Activated CD4-positive, alpha-beta T cell treated with anti-CD3 and anti-CD28 coated beads, Interleukin-2, Interleukin-4, amounts not matched to agents 100 ng/mL and 50 ng/mL, durations not matched to agents 16 hours and 8 hours (primary cell): ENCODE results near the gene CARD11.
"Not testable (repeated sequence)": the region's sequence is repeated elsewhere in the genome, so short reads cannot be mapped to it uniquely, and the experiment has no call there.

Source experiments
- DNase-seq: peaks from one replicate; pipeline ENCODE4 v3.0.0-alpha.2; 2020; ENCODE audit warnings: low spot score

Gene CARD11

DNA sequence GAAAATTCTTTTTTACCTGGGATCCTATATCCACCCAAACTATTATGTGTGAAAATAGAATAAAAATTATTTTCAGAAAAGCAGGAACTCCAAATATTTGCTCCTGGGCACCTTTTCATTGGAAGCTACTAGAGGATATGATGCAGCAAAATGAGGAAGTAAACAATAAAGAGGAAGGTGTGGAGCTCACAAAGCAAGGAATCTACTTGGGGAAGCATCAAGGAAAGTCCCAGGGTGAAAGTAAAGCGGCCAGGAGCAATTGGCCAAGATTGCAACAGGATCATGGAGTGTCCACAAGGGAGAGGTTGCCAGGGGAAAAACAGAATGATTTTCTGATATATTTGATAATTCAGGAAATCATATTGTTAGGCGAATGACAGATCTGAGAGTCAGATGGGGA lies 80.8 kb downstream of the CARD11 start:
- no peak for DNase-seq

GRCh38 chr7:2959828-2960599 lies 83.7 kb downstream of the CARD11 start:
- no peak for DNase-seq

- DNase-seq = no peak
Observed at GRCh38 chr7:2959103-2959680, 84.5 kb downstream of the CARD11 start.

- DNase-seq = no peak
Observed at GRCh38 chr7:2958416-2959102, 85.1 kb downstream of the CARD11 start.

- not testable (repeated sequence) for DNase-seq
Observed at GRCh38 chr7:2957369-2957727, 86.3 kb downstream of the CARD11 start.

- peak; percentile 76 for DNase-seq
Observed at GRCh38 chr7:2956526-2957368, 86.9 kb downstream of the CARD11 start.

DNA sequence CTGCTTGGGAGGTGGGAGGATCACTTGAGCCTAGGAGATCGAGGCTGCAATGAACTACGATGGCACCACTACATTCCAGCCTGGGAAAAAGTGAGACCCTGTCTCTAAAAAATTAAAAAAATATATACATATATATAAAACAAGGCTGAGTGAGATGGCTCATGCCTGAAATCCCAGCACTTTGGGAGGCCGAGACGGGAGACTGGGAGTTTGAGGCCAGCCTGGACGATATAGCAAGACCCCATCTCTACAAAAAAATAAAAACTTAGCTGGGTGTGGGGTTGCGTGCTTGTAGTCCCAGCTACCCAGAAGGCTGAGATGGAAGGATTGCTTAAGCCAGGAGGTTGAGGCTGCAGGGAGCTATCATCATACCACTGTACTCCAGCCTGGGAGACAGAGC lies 87.6 kb downstream of the CARD11 start:
- no peak for DNase-seq

GRCh38 chr7:2955269-2955668 lies 88.4 kb downstream of the CARD11 start:
- DNase-seq = no peak

GRCh38 chr7:2954433-2954853 lies 89.2 kb downstream of the CARD11 start:
- peak; percentile 53 for DNase-seq

GRCh38 chr7:2953588-2954407 lies 89.9 kb downstream of the CARD11 start:
- no peak for DNase-seq

- DNase-seq = no peak
Observed at GRCh38 chr7:2953099-2953498, 90.6 kb downstream of the CARD11 start.

DNA sequence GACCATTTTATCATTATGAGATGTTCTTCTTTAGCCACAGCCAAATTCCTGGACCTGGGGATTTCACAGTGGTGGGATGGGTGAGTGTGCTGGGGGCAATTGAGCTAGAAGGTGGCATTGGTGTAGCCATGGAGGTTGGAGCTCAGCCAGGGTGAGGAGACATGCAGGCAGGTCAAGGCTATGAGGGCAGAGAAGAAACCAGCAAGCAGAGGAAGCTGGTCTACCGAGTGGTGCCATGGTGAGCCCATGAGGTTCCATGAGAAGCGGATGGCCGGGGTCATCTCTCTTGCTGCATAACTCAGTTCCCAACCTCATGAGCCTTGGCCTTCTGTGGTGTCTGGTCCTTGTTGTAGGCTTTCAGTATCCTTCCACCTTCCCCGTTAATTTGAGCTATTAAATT lies 91.4 kb downstream of the CARD11 start:
- DNase-seq = no peak

- DNase-seq = no peak
Observed at GRCh38 chr7:2950578-2950977, 93.1 kb downstream of the CARD11 start.

- no peak for DNase-seq
Observed at GRCh38 chr7:2948749-2949148, 94.9 kb downstream of the CARD11 start.

GRCh38 chr7:2947058-2947780 lies 96.4 kb downstream of the CARD11 start:
- DNase-seq = no peak

- DNase-seq = no peak
Observed at GRCh38 chr7:2945171-2945570, 98.5 kb downstream of the CARD11 start.

DNA sequence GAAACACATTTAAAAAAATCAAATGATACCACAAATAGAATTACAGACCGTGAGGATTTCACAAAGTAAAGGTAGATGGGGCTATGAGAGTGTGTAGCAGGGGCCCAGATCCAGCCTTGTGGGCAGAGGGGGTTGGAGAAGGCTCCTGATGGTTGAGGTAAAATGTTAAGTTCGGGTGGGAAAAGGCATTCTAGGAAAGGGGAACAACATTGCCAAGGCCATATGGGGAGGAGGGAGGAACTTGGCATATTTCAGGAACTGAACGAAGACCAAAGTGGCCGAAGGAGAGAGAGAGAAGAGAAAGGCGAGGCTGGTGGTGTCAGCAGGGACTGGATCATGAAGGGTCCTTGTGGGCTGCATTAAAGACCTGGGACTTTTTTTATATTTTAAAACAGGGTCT lies 98.9 kb downstream of the CARD11 start:
- DNase-seq = no peak

- no peak for DNase-seq
Observed at GRCh38 chr7:2943851-2944601, 99.6 kb downstream of the CARD11 start.

- no peak for DNase-seq
Observed at GRCh38 chr7:2941216-2941859, 102.3 kb downstream of the CARD11 start.

DNA sequence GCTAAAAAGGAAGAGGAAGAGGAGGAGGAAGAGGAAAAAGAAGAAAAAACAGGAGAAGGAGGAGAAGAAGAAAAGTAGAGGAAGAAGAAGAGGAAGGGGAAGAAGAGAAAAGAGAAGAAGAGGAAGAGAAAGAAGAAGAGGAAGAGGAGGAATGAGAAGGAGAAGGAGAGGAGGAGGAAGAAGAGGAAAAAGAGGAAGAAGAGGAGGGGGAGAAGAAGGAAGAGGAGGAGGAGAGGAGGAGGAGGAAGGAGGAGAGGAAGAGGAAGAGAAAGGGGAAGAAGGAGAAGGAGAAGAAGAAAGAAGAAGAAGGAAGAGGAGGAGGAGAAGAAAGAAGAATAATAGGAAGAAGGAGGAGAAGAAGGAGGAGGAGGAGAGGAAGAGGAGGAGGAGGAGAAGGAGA lies 103.2 kb downstream of the CARD11 start:
- DNase-seq = no peak
